Activated CD8-positive, alpha-beta memory T cell treated with anti-CD3 and anti-CD28 coated beads for 24 hours (primary cell): ENCODE data around the gene SBF1.

Experiments
- DNase-seq: peaks from one replicate; pipeline ENCODE4 v3.0.0-alpha.2; 2020

Gene SBF1

GRCh38 chr22:50506611-50507420 is 32.0 kb upstream of the SBF1 start:
- no peak for DNase-seq

GRCh38 chr22:50505776-50506610 is 31.2 kb upstream of the SBF1 start:
- DNase-seq = no peak

GRCh38 chr22:50505276-50505775 is 30.5 kb upstream of the SBF1 start:
- no peak for DNase-seq

- DNase-seq = no peak
Observed at GRCh38 chr22:50504369-50505211, 29.8 kb upstream of the SBF1 start.

- DNase-seq = no peak
Observed at GRCh38 chr22:50503475-50504145, 28.8 kb upstream of the SBF1 start.

GRCh38 chr22:50502628-50503474 is 28.0 kb upstream of the SBF1 start:
- no peak for DNase-seq

- no peak for DNase-seq
Observed at GRCh38 chr22:50502096-50502495, 27.3 kb upstream of the SBF1 start.

DNA sequence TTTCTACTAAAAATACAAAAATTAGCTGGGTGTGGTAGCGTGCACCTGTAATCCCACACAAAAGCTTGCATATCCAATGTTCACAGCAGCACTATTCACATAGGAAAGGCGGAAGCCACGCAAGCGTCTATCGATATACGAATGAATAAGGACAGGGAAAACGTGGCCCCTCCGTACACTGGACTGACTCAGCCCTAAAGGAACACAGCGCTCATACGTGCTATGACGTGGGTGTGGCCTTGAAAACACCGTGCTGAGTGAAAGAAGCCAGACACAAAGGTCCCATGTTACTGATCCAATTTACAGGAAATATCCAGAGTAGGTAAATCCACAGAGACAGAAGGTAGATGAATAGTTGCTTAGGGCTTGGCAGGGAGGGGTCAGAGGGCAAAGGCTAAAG is 25.6 kb upstream of the SBF1 start:
- no peak for DNase-seq

DNA sequence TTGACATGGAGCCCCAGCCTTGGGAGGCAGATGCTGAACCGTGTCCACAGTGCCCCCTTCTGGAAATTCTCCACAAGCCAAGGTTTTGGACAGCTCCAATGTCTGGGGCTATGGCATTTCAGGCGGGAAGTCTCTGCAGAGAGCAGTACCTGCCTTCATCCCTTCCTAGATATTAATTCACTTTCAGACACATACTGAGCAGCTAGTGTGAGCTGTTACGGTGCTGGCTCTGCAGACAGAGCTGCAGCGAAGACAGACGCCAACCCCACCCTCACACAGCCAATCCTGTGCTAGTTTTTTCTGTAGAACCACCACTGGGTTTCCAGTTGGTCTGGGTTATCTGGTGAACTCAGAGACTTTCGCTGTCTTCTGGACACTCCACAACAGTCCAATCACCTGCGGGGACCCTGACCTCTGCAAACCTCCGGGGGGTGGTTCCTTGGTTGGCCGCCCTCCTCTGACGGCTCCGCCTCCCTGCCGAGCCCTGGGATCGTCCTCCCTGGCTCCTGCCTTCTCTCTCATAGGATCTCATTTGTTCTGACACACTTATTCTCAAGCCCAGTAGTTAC is 23.6 kb upstream of the SBF1 start:
- DNase-seq = peak; percentile 83

DNA sequence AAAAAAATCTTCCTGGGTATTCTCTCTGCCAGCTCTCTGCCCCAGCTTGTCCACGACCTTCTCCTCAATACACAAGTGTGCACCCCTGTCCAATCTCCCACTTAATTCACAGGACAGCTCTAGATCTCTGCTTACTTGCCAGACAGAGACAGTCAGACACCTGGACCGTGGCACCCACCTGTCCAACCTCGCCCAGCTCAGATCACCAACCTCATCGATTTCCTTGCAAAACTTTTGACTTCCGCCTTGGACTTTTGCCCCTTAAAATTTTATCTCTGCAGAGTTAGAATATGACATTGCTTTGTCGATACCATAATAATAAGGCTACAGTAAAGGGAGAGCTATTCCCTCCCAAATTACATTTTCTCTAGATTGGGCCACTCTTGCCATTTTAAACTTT is 22.3 kb upstream of the SBF1 start:
- DNase-seq = no peak

- DNase-seq = no peak
Observed at GRCh38 chr22:50490531-50491308, 15.9 kb upstream of the SBF1 start.

- DNase-seq = no peak
Observed at GRCh38 chr22:50489363-50490243, 14.8 kb upstream of the SBF1 start.

- no peak for DNase-seq
Observed at GRCh38 chr22:50488886-50489285, 14.1 kb upstream of the SBF1 start.

DNA sequence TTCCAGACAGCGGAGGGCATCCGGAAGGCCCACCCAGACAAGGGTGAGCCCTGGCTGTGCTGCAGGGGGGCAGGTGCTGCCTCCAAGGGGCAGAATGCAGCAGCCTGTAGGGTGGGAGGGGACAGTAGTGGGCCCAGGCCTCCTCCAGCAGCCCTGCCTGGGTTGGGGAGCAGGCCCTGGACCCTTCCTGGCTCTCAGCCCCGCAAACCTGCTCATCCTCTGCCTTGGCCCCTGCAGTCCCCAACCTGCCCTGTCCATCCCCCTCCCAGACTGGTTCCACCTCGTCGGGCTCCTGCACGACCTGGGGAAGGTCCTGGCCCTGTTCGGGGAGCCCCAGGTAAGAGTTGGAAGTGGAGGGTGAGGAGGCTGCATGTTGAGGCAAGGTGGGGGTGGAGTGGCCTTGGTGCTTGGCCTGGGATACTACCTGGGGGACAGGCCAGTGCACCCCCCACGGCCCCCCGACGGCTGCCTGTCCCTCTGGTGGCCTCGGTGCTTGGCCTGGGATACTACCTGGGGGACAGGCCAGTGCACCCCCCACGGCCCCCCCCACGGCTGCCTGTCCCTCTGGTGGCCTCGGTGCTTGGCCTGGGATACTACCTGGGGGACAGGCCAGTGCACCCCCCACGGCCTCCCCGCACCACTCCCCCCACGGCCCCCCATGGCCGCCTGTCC is 13.3 kb upstream of the SBF1 start:
- no peak for DNase-seq

- no peak for DNase-seq
Observed at GRCh38 chr22:50487290-50488005, 12.6 kb upstream of the SBF1 start.

DNA sequence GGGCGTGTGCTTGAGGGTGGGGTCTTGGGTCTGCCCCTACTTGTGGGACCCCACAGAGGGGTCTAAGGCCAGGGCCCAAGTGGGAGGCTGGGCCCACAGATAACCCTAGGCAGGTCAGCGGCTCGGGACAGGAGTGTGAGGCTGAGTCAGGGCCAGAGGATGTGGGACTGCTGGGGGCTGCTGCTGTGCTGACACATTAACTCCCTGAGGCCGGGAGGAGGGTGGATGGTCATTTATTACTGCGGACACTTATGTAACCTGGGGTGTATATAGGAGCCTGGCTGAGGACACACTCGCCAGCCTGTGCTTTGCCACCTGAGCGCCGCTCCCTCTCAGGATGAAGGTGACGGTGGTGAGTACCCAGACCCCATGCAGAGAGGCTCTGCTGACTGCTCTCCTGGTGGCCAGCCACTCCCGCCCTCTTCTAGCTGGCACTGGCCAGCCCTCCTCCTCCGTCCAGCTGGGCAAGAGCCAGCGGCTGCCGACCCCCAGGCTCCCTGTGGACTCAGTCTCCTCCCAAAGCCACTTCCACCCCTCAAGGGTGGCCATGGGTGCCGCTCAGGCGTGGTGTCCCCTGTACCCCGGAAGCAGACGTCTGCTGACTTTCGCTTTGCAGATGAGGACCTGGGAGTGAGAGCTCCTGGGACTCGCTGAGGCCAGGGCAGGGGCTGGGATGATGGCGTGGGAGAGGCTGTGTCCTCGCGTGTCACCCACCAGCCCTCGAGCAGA is 11.9 kb upstream of the SBF1 start, which contains the start of gene MIOX:
MIOX (plus strand) TSS at position 299 of the 729 bp plus-strand sequence; CDS start at position 338, 39 bp downstream.
- DNase-seq = no peak
